ENCODE data around the gene CPEB1. TPM values are rescaled to one million over a fixed set of nuclear protein-coding genes. Genes with fewer than 3 reads are reported as not detected.

CPEB1 gene
- total and polyA plus RNA-seq, 2 experiments from 2014 or later, result 4.1 to 9.4 TPM

- TF ChIP-seq, protein P1, sequence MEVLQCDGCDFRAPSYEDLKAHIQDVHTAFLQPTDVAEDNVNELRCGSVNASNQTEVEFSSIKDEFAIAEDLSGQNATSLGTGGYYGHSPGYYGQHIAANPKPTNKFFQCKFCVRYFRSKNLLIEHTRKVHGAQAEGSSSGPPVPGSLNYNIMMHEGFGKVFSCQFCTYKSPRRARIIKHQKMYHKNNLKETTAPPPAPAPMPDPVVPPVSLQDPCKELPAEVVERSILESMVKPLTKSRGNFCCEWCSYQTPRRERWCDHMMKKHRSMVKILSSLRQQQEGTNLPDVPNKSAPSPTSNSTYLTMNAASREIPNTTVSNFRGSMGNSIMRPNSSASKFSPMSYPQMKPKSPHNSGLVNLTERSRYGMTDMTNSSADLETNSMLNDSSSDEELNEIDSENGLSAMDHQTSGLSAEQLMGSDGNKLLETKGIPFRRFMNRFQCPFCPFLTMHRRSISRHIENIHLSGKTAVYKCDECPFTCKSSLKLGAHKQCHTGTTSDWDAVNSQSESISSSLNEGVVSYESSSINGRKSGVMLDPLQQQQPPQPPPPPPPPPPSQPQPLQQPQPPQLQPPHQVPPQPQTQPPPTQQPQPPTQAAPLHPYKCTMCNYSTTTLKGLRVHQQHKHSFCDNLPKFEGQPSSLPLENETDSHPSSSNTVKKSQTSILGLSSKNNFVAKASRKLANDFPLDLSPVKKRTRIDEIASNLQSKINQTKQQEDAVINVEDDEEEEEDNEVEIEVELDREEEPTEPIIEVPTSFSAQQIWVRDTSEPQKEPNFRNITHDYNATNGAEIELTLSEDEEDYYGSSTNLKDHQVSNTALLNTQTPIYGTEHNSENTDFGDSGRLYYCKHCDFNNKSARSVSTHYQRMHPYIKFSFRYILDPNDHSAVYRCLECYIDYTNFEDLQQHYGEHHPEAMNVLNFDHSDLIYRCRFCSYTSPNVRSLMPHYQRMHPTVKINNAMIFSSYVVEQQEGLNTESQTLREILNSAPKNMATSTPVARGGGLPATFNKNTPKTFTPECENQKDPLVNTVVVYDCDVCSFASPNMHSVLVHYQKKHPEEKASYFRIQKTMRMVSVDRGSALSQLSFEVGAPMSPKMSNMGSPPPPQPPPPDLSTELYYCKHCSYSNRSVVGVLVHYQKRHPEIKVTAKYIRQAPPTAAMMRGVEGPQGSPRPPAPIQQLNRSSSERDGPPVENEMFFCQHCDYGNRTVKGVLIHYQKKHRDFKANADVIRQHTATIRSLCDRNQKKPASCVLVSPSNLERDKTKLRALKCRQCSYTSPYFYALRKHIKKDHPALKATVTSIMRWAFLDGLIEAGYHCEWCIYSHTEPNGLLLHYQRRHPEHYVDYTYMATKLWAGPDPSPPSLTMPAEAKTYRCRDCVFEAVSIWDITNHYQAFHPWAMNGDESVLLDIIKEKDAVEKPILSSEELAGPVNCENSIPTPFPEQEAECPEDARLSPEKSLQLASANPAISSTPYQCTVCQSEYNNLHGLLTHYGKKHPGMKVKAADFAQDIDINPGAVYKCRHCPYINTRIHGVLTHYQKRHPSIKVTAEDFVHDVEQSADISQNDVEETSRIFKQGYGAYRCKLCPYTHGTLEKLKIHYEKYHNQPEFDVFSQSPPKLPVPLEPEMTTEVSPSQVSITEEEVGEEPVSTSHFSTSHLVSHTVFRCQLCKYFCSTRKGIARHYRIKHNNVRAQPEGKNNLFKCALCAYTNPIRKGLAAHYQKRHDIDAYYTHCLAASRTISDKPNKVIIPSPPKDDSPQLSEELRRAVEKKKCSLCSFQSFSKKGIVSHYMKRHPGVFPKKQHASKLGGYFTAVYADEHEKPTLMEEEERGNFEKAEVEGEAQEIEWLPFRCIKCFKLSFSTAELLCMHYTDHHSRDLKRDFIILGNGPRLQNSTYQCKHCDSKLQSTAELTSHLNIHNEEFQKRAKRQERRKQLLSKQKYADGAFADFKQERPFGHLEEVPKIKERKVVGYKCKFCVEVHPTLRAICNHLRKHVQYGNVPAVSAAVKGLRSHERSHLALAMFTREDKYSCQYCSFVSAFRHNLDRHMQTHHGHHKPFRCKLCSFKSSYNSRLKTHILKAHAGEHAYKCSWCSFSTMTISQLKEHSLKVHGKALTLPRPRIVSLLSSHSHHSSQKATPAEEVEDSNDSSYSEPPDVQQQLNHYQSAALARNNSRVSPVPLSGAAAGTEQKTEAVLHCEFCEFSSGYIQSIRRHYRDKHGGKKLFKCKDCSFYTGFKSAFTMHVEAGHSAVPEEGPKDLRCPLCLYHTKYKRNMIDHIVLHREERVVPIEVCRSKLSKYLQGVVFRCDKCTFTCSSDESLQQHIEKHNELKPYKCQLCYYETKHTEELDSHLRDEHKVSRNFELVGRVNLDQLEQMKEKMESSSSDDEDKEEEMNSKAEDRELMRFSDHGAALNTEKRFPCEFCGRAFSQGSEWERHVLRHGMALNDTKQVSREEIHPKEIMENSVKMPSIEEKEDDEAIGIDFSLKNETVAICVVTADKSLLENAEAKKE (CRISPR knock-in tag; IDR thresholded peaks at IDR 0.05), result no peak
- TF ChIP-seq POLR2AphosphoS5 (IDR thresholded peaks at IDR 0.05; ENCODE audit: low read depth) (no peak), ZNF331 (CRISPR knock-in tag; IDR thresholded peaks at IDR 0.05; ENCODE audit: low read depth) (no peak), CTCF (conservative IDR thresholded peaks at IDR 0.05; ENCODE audit: low read depth in 2 of 2) (no peak)
Measured at GRCh38 chr15:82595766-82596165, 51.4 kb downstream of the CPEB1 start (continued).

GRCh38 chr15:82595203-82595602, 52.0 kb downstream of the CPEB1 start:
- Mint-ChIP-seq H3K27me3 (ENCODE audit: insufficient read depth, low read depth, poor library complexity) (peaks cover 7% of the 10 kb centered on the region), H3K4me1 (no peaks in the 10 kb centered on the region), H3K4me3 (no peak overlapping the region), H3K9me3 (no peaks in the 10 kb centered on the region), H3K36me3 (ENCODE audit: low read depth) (no peaks in the 10 kb centered on the region), H3K27ac (no peak overlapping the region)
- no peak overlapping the region for H2AFZ ChIP-seq
- no peaks in the 10 kb centered on the region for H3K79me2 ChIP-seq (replicated peaks; ENCODE audit: insufficient read depth)
- H3K9me2 ChIP-seq (ENCODE audit: insufficient read depth), result no peaks in the 10 kb centered on the region
- H3K4me3 ChIP-seq, result no peak overlapping the region
- H3K27me3 ChIP-seq (ENCODE audit: insufficient read depth), result no peaks in the 10 kb centered on the region
- H3K27ac ChIP-seq (ENCODE audit: low read depth), result no peak overlapping the region
- H3F3A ChIP-seq (replicated peaks; ENCODE audit: low read depth), result no peaks in the 10 kb centered on the region
- no peak for ATAC-seq
- no peak for DNase-seq (ENCODE audit: low spot score)
- no peaks in the 10 kb centered on the region for H3K4me1 ChIP-seq (ENCODE audit: insufficient read depth)
- no peak overlapping the region for H3K4me2 ChIP-seq
- no peaks in the 10 kb centered on the region for H4K20me1 ChIP-seq (replicated peaks; ENCODE audit: insufficient read depth)
- H3K36me3 ChIP-seq (ENCODE audit: insufficient read depth), result no peaks in the 10 kb centered on the region
- TF ChIP-seq ETS1 (IDR thresholded peaks at IDR 0.05) (no peak), EZH2phosphoT487 (IDR thresholded peaks at IDR 0.05; ENCODE audit: unreplicated experiment) (no peak), ZNF114 (CRISPR knock-in tag; IDR thresholded peaks at IDR 0.05) (no peak), ZNF331 (CRISPR knock-in tag; IDR thresholded peaks at IDR 0.05; ENCODE audit: low read depth) (no peak), CREB1 (CRISPR knock-in tag; IDR thresholded peaks at IDR 0.05; ENCODE audit: low read depth) (no peak), EZH2 (IDR thresholded peaks at IDR 0.05; ENCODE audit: low read depth, unreplicated experiment) (no peak), CTCF (conservative IDR thresholded peaks at IDR 0.05; ENCODE audit: low read depth in 2 of 2) (no peak), STAT1 (IDR thresholded peaks at IDR 0.05; ENCODE audit: unreplicated experiment) (no peak)
